NCI-H2107 treated with DMSO at 0.1 percent for 48 hours (cell line): ENCODE data around the gene SHISA8.

ENCODE experiments used
- DNase-seq: peaks from one replicate; lab custom pipeline; 2025; ENCODE audit not compliant: unreplicated experiment; lab: John Stamatoyannopoulos, UW

The SHISA8 gene

DNA sequence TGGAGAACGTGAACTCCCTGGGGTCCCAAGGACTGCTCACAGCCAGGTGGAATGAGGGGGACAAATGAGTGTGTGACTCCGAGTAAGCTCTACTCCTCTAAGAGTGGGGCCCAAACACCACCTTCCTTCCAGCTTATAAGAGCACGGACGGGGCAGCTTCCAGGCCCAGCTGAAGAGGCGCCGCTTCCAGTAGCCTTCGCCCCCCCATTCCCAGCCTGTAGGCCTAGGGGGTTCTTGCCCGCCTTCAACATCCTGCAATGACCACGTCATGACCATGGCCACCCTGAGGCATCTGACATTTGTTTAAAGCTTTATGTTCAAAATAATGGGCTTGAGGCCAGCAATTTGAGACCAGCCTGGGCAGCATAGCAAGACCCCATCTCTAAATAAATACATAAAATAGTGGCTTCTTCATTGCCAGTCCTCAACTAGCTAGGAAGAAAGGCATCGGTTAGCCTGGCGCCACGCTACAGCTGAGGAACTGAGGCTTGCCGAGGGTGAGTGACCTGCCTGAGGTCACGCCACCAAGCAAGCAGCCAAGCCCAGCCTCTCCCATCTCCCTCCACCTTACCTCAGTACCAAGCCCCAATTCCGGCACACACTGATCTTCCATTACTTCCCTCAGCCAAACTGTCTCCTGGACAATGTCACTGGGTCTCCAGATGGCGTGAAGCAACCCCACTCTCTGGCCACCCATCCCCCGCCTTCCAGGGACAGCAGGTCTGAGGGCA lies 19.6 kb upstream of the SHISA8 start:
- no peak for DNase-seq

GRCh38 chr22:41933411-41934177 lies 18.7 kb upstream of the SHISA8 start:
- DNase-seq, result no peak

DNA sequence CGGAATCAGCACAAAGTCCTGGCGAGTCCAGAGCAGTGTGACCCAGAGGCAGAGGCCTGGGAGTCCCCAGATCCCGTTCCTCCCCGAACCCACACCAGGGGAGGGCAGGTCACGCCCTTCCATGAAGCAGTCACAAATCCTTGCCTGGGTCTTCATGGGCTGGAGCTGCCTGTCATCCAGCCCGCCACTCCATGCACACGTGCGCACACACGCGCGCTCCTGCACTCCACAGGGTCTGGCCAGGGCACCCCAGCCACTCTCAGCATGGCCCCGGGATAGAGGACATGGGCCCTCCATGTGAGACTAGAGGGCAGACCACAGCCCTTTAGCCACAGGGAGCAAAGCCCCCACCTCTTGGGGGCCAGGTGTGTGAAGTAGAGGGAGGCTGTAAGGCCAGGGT lies 17.5 kb upstream of the SHISA8 start:
- DNase-seq, result no peak

DNA sequence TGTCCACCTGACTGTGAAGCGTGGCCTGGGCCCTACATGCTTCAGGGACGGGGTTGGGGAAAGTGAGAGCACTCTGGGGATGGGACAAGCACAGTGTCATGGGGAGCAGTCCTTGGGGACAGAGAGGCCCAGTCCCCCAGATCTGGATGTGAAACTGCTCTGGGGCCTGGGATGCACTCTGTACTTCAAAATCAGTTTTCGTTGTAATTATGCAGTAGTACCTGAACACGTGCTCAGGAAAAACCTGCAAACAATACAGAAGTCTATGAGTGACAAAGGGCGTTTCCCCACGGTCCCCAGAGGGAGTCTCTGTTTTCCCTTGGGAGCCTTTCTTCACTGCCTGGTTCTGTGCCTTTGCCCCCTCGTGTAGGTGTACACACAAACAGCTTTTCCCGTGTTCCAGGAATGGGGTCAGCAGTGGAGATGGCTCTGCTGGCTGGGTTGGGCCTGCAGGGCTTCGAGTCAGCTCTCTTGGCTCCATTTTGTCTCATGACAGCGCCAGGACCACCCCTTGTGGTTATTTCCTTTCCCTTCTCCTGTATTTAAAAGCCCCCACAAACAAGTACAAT lies 16.9 kb upstream of the SHISA8 start:
- peak; percentile 23 for DNase-seq

DNA sequence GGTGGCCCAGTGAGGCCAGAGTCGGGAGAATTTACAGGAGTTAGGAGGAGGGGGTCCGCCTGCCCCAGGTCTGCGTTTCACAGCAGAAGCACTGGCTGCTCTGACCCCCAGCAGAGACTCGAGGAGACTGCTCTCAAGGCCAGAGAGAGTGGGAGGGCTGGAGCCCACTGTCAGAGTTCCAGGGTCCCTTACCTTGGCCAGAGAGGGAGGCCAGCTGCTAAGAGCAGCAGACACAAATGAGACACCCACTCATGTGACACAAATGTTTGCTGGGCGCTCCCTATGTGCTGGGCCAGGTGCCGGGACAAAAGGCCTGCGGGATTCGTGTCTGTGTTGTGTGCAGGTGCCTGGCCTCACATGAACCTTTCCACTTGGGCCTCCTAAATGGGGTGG lies 14.5 kb upstream of the SHISA8 start:
- DNase-seq, result peak; percentile 57

DNA sequence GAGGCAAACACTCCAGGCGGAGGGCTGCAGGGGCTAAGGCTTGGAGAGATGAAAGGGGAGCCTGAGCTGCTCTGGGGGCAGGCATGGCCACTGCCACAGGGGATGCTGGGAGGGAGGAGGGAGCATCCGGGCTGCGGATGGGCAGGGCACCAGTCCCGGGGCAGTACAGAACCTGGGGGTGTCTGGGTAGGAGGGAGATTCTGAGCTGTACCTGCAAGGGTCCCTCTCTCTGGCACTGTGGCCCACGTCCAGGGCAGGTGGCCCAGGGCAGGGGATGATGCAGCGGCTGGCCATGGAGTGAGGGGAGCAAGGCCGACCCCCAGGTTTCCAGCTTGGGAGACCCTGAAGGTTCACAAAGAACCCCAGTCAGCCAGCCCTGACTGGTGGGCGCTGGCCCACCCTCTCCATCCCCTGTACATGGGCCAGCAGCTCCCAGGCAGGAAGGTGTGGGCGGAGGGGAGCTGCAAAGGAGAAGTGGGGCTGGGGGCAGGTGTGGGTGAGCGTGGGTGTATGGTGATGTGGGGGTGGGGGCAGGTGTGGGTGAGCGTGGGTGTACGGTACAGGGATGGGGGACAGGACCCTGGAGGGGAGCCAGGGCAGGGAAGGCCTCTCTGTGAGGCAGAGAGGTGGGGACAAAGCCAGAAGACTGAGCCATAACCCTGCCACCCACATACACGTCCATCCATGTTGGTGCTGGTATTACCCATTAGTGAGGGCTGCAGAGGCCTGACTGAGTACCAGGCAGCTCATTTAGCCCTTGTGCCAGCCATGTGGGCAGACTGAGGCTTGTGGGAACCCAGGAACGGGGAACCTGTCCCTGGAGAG lies 13.9 kb upstream of the SHISA8 start:
- DNase-seq, result no peak

GRCh38 chr22:41927813-41928212 lies 12.9 kb upstream of the SHISA8 start:
- DNase-seq, result no peak

GRCh38 chr22:41925783-41926460 lies 11.0 kb upstream of the SHISA8 start:
- DNase-seq, result no peak

DNA sequence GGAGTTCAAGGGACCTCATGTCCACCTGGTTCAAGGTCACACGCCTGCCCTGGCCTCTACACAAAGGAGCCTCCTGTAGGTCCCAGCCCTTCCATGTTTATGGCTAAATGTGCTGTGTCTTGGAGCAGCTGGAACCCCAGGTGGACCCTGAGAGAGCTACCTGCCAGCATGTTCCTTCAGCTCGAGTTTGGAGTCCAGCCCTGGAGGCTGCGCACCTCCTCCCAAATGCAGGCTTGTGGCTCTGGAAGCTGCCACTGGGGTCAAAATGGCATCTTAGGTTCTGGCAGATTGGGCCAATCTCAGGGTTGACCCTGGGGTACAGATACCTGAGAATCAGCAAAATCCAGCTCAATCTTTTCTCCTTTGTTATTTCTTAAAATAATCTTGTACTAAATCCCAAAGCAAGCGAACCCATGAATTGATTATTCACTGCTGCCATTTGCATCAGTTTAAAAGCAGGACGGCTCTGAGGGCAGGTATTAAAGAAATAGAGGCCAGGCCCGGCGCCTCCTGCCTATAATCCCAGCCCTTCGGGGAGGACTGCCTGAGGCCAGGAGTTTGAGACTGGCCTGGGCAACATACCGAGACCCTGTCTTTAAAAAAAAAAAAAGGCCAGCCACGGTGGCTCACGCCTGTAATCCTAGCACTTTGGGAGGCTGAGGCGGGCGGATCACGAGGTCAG lies 8.9 kb upstream of the SHISA8 start:
- no peak for DNase-seq

DNA sequence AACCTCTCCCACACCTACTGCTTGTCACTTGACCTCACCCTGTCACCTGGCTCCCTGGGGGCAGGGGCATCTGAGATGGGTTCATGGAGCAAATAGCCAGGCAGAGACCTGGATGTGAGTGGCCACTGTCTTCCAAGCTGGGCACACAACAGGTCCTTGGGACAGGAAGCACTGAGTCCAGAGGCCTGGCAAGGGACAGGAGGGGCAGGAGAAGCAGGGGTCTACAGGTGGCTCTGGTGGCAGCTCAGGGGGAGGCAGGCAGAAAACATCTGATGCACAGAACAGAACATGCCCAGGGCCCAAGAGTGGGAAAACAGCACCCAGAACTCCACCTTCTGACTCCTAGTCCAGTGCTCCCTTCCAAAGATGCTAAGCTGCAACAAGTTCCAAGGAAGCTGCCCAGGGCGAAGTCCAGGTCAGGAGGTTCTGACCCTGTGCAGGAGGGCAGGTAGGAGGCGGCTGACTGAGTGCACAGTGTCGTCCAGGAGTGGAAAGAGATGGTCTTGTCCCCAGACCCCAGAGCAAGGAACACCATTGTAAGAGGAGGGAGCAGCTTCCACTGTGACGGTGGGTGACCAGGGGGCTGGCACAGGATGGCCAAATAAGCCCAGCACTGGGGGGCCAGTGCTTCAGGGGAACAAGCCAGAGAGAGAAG lies 8.2 kb upstream of the SHISA8 start:
- no peak for DNase-seq

GRCh38 chr22:41922328-41922727 lies 7.5 kb upstream of the SHISA8 start:
- no peak for DNase-seq

DNA sequence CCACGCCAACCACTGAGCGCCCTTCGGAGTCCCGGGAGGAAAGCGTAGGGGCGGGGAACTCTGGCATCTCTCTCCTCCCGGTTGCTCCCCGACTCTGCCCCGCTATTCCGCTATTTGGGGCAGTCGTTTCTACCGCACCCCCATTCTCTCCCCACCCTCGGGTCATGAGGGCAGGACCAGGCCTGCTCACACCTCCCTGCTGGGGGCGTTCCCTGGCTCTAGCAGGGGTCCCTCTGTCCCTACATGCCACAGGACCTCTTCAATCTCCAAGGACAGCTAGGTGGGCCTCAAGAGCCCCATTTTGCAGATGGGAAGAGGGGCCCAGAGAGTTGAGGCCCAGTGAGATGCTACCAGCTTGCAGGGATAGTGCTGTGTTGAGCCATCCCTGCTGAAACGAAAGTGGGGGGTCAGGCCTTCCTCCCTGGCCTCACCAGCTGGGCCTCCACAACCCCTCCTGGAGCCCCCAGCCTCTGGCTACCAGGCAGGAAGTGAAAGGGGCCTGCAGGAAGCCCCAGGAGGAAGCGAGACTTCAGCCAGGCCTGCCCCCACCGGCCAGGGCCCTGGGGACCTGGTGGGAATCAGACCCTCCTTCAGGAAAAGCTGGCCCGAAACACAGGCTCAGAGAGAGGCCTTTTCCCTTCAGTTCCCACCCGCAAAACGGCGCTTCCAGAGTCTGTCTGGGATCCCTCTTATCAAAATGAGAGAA lies 5.5 kb upstream of the SHISA8 start:
- DNase-seq, result no peak

GRCh38 chr22:41919357-41920224 lies 4.7 kb upstream of the SHISA8 start:
- DNase-seq, result no peak

DNA sequence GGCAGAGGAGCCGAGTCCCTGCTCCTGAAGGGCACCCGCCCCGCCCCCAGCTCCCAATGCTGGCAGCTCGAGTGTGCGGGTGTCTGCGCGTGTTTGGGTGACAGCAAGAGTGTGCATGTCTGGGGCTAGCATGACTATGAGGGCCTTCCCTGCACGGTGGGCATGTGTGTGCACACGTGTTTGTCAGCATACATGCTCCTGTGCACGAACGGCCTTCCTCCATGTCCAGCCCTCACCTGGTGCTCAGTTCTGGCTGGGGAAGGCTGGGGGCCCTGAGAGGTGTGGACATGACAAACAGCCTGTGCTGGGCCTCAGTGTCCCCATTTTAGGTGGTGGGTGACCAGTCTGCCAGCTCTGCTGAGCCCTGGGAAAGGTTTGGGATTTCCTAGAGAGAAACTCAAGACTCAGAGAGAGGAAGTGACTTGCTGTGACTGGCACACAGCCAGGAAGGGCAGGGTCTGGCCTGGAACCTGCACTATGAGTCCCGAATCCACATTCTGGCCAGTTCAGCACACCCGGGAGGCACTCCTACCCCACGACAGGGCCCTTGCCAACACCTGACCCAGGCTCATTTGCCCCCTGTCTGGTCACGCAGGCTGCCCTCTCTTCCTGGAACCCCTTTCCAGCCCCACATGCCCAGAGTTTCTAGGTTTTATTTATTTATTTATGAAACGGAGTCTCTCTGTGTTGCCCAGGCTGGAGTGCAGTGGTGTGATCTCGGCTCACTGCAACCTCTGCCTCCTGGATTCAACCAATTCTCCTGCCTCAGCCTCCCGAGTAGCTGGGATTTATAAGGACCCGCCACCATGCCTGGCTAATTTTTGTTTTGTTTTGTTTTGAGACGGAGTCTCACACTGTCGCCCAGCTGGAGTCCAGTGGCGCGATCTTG lies 3.3 kb upstream of the SHISA8 start:
- no peak for DNase-seq

DNA sequence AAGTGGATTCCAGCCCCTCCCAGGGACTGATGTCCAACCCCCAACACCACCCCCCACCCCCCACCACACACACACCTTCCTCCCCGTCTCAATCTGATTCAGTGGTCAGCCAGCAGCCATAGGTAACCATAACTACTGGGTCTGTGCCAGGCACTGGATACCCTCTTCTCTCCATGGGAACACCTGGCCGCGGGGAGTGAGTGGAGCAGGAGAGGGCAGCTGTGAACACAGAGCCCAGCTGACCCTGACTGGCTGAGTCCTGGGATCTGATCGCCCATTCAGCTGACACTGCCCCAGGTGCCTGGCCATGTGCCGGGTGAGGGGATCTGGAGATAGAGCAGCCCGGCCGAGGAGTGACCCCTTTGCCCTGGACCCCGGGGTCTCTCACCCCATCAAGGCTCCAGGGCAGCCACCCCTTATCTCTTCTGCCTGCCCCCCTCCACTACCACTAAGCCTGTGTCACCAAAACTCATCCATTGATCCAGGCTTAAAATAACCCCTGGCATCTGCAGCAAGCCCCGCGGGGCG lies 2.6 kb upstream of the SHISA8 start:
- no peak for DNase-seq

GRCh38 chr22:41916745-41917358 lies 2.0 kb upstream of the SHISA8 start:
- no peak for DNase-seq
